ENCODE results near the gene TNFRSF14. TPM values are rescaled to one million over a fixed set of nuclear protein-coding genes. Genes with fewer than 3 reads are reported as not detected.

Gene TNFRSF14
- total and polyA plus RNA-seq, 2 of the 13 experiments (the other 11 are each of a cell fraction or from before 2014, with no cell fraction given) = 11.9 to 49.9 TPM

DNA sequence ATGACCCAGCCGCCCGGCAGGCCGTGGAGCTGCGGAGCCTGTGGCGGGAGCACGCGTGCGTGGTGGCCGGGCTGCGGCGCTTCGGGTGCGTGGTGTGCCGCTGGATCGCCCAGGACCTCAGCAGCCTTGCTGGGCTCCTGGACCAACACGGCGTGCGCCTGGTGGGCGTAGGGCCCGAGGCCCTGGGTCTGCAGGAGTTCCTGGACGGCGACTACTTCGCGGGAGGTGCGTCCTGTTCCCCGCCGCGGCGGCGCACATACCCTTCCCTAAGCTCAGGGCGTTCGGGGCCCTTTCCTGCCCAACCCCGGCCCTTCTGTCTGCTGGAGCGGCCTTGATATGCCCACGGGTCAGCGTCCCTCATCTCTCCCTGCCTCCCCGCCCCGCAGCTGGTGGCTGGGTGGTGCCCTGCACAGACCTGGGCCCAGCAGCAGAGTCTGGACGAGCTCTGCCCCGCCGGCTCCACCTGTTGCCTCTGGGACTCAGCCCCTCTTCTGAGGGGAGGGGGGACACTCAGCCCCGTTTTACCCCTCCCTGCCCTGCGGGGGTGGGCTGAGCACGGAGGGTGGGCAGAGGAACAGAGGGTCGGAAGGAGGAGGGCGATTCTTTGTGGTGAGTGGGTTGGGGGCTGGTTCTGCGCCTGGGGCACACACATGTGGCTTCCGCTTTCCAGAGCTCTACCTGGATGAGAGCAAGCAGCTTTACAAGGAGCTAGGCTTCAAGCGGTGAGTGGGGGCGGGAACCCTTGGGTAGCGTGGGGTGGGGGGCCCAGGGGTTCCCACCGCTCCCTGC is 31.1 kb downstream of the TNFRSF14 start:
- Histone ChIP-seq H4K20me1 (ENCODE audit: insufficient read depth, low read length) (no peaks in the 10 kb centered on the region), H3K79me2 (ENCODE audit: insufficient read depth, low read length) (no peaks in the 10 kb centered on the region), H3K9ac (ENCODE audit: insufficient read depth, low read depth, low read length) (peak overlapping the region; percentile 76), H3K4me1 (ENCODE audit: insufficient read depth, low read length) (peaks cover 40% of the 10 kb centered on the region), H3K27ac (ENCODE audit: extremely low read length, insufficient read depth, low read length) (peak overlapping the region; percentile 86), H3K4me3 (replicated peaks in 1 of 3; ENCODE audit: insufficient read depth in 1 of 3, low read depth in 2 of 3, low read length in 3 of 3) (peak overlapping the region; percentile 79 to 95 (median 90)), H3K4me2 (ENCODE audit: low read depth, low read length) (peak overlapping the region; percentile 88), H3K36me3 (replicated peaks in 1 of 2; ENCODE audit: control insufficient read depth in 1 of 2, insufficient read depth in 2 of 2, low read length in 2 of 2) (no peaks in the 10 kb centered on the region), H3K27me3 (ENCODE audit: control insufficient read depth in 1 of 2, insufficient read depth in 2 of 2, low read length in 2 of 2) (no peaks in the 10 kb centered on the region; a peak in 1 of 5 replicates), H3K9me3 (ENCODE audit: low read length) (no peaks in the 10 kb centered on the region), H2AFZ (ENCODE audit: low read length) (no peak overlapping the region)
- no TSS peak for BruUV-seq (replicated peaks)
- DNase-seq (ENCODE audit: low spot score) (no peak), FAIRE-seq (no peak), ATAC-seq (peak; percentile 13)
- intact Hi-C loops (cut with micrococcal nuclease; ENCODE audit: unreplicated experiment) (loop anchor here (10.0 kb wide), 1 partner anchor 48 kb away; the partner anchor contains the start of gene MMEL1), in situ Hi-C loops (cut with HindIII; ENCODE audit: extremely low pct_ligation_motif_present, low pct_unique_long_range_greater_than_20kb) (no loop called here)
- ChIA-PET POLR2A (interaction anchor here (0.7 to 2.7 kb wide), 4 partner anchors 9 to 174 kb away, joined by 3 to 18 read pairs (median 3); partner anchors contain the start of genes PEX10 and TNFRSF14), CTCF (ENCODE audit: low intra/inter-chr PET ratio, low total read pairs) (no interaction called here)
- 33% methylated on average over 14 of the region's 52 CpGs for WGBS (ENCODE audit: low lambda C conversion rate)
- TF ChIP-seq HIVEP1 (CRISPR knock-in tag; IDR thresholded peaks at IDR 0.05) = 0 out of 2 replicates have a peak, but pooled peaks have one; percentile 24
- TF ChIP-seq, protein P1, sequence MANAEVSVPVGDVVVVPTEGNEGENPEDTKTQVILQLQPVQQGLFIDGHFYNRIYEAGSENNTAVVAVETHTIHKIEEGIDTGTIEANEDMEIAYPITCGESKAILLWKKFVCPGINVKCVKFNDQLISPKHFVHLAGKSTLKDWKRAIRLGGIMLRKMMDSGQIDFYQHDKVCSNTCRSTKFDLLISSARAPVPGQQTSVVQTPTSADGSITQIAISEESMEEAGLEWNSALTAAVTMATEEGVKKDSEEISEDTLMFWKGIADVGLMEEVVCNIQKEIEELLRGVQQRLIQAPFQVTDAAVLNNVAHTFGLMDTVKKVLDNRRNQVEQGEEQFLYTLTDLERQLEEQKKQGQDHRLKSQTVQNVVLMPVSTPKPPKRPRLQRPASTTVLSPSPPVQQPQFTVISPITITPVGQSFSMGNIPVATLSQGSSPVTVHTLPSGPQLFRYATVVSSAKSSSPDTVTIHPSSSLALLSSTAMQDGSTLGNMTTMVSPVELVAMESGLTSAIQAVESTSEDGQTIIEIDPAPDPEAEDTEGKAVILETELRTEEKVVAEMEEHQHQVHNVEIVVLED (CRISPR knock-in tag; IDR thresholded peaks at IDR 0.05; ENCODE audit: borderline replicate concordance) = no peak
- TF ChIP-seq NFKBIZ (CRISPR knock-in tag; IDR thresholded peaks at IDR 0.05) = no peak
- TF ChIP-seq NR2F2 (IDR thresholded peaks at IDR 0.05; ENCODE audit: borderline replicate concordance, low read depth) = no peak
- no peak for TF ChIP-seq RBFOX2 (IDR thresholded peaks at IDR 0.05; ENCODE audit: low read depth, low read length)
- TF ChIP-seq, protein P2, sequence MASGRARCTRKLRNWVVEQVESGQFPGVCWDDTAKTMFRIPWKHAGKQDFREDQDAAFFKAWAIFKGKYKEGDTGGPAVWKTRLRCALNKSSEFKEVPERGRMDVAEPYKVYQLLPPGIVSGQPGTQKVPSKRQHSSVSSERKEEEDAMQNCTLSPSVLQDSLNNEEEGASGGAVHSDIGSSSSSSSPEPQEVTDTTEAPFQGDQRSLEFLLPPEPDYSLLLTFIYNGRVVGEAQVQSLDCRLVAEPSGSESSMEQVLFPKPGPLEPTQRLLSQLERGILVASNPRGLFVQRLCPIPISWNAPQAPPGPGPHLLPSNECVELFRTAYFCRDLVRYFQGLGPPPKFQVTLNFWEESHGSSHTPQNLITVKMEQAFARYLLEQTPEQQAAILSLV (CRISPR knock-in tag; IDR thresholded peaks at IDR 0.05; ENCODE audit: borderline replicate concordance) = no peak
- no peak for TF ChIP-seq ZNF644 (CRISPR knock-in tag; IDR thresholded peaks at IDR 0.05; ENCODE audit: low read depth)
- no peak for TF ChIP-seq ARNTL (CRISPR knock-in tag; IDR thresholded peaks at IDR 0.05)
- TF ChIP-seq NFATC3 (CRISPR knock-in tag; IDR thresholded peaks at IDR 0.05) = no peak
- no peak for TF ChIP-seq ZSCAN29 (CRISPR knock-in tag; conservative IDR thresholded peaks at IDR 0.05)
- TF ChIP-seq ZSCAN25 (CRISPR knock-in tag; IDR thresholded peaks at IDR 0.05) = no peak
- no peak for TF ChIP-seq KLF6 (CRISPR knock-in tag; IDR thresholded peaks at IDR 0.05)
- no peak for TF ChIP-seq IRF2 (CRISPR knock-in tag; IDR thresholded peaks at IDR 0.05)
- TF ChIP-seq, protein P3, sequence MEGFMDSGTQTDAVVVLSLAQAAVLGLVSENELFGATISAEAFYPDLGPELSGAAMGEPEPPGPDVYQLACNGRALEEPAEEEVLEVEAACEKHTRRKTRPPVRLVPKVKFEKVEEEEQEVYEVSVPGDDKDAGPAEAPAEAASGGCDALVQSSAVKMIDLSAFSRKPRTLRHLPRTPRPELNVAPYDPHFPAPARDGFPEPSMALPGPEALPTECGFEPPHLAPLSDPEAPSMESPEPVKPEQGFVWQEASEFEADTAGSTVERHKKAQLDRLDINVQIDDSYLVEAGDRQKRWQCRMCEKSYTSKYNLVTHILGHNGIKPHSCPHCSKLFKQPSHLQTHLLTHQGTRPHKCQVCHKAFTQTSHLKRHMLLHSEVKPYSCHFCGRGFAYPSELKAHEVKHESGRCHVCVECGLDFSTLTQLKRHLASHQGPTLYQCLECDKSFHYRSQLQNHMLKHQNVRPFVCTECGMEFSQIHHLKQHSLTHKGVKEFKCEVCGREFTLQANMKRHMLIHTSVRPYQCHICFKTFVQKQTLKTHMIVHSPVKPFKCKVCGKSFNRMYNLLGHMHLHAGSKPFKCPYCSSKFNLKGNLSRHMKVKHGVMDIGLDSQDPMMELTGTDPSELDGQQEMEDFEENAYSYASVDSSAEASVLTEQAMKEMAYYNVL (CRISPR knock-in tag; IDR thresholded peaks at IDR 0.05; ENCODE audit: borderline replicate concordance) = peak; percentile 23; the same call in 1 of the 2 replicates
- TF ChIP-seq FOXA1 (IDR thresholded peaks at IDR 0.05) = no peak
- no peak for TF ChIP-seq FOXA1 (CRISPR knock-in tag; IDR thresholded peaks at IDR 0.05)
- TF ChIP-seq MEIS1 (CRISPR knock-in tag; IDR thresholded peaks at IDR 0.05; ENCODE audit: borderline replicate concordance) = no peak
- TF ChIP-seq FOXM1 (CRISPR knock-in tag; IDR thresholded peaks at IDR 0.05) = no peak
- no peak for TF ChIP-seq SP1 (IDR thresholded peaks at IDR 0.05)
- no peak for TF ChIP-seq SP1 (CRISPR knock-in tag; IDR thresholded peaks at IDR 0.05)
- no peak for TF ChIP-seq MTF1 (CRISPR knock-in tag; IDR thresholded peaks at IDR 0.05)
- TF ChIP-seq ZNF207 (IDR thresholded peaks at IDR 0.05; ENCODE audit: borderline replicate concordance) = no peak

Measured in HepG2 (cell line).